Parathyroid adenoma (tissue), 2 donors: ENCODE results near the gene GOPC.
A peak's percentile ranks its signal among the peaks of the same experiment; 100 is the strongest.

Experiments used
- H2AFZ ChIP-seq: fragments of 300-600 bp; sonication (generic); one replicate; pipeline ENCODE4 v1.7.0; 2017; ENCODE audit warnings: antibody characterized with exemption, mild to moderate bottlenecking
- H3K27ac ChIP-seq: fragments of 300-600 bp; sonication (generic); one replicate; pipeline ENCODE4 v1.7.0; 2017
- H3K27me3 ChIP-seq: fragments of 300-600 bp; sonication (generic); one replicate; pipeline ENCODE4 v1.7.0; 2017; ENCODE audit warnings: low read length; ENCODE audit not compliant: control insufficient read depth, insufficient read depth
- H3K36me3 ChIP-seq: fragments of 300-600 bp; sonication (generic); one replicate; pipeline ENCODE4 v1.7.0; 2017; ENCODE audit warnings: low read length; ENCODE audit not compliant: control insufficient read depth, insufficient read depth
- H3K4me1 ChIP-seq: fragments of 300-600 bp; sonication (generic); one replicate; pipeline ENCODE4 v1.7.0; 2017; ENCODE audit warnings: control low read depth
- H3K4me2 ChIP-seq: fragments of 300-600 bp; sonication (generic); one replicate; pipeline ENCODE4 v1.7.0; 2017; ENCODE audit warnings: low read length
- H3K4me3 ChIP-seq: fragments of 300-600 bp; sonication (generic); one replicate; pipeline ENCODE4 v1.7.0; 2017; ENCODE audit warnings: low read depth, low read length
- H3K79me2 ChIP-seq: fragments of 300-600 bp; sonication (generic); one replicate; pipeline ENCODE4 v1.7.0; 2017; ENCODE audit warnings: control low read depth
- H3K9ac ChIP-seq: fragments of 300-600 bp; sonication (generic); one replicate; pipeline ENCODE4 v1.7.0; 2017; ENCODE audit warnings: mild to moderate bottlenecking
- H3K9me3 ChIP-seq: fragments of 300-600 bp; sonication (generic); one replicate; pipeline ENCODE4 v1.7.0; 2017; ENCODE audit warnings: low read length; ENCODE audit not compliant: control insufficient read depth
- CTCF ChIP-seq: fragments of 300-600 bp; sonication (generic); IDR thresholded peaks from one replicate; pipeline ENCODE4 v1.7.0; 2017; ENCODE audit warnings: antibody characterized with exemption, mild to moderate bottlenecking
- donor health status: primary hyperparathyroidism.

Gene GOPC

GRCh38 chr6:117605169-117605826 lies 3.0 kb upstream of the GOPC start:
- Histone ChIP-seq H3K27me3 (no peaks in the 10 kb centered on the region), H3K27ac (no peak overlapping the region), H3K4me2 (no peak overlapping the region), H3K9me3 (no peaks in the 10 kb centered on the region), H3K4me3 (no peak overlapping the region), H3K9ac (no peak overlapping the region), H3K4me1 (no peaks in the 10 kb centered on the region), H2AFZ (peak overlapping the region; percentile 43), H3K79me2 (peaks cover 12% of the 10 kb centered on the region), H3K36me3 (no peaks in the 10 kb centered on the region)
- TF ChIP-seq CTCF: peak; percentile 71

GRCh38 chr6:117603821-117604220 lies 1.5 kb upstream of the GOPC start:
- Histone ChIP-seq H3K79me2 (peaks cover 15% of the 10 kb centered on the region), H3K9me3 (no peaks in the 10 kb centered on the region), H3K36me3 (no peaks in the 10 kb centered on the region), H3K27me3 (no peaks in the 10 kb centered on the region), H3K4me1 (no peaks in the 10 kb centered on the region), H3K27ac (no peak overlapping the region), H3K4me2 (no peak overlapping the region), H3K9ac (no peak overlapping the region), H2AFZ (no peak overlapping the region), H3K4me3 (no peak overlapping the region)
- TF ChIP-seq CTCF: no peak

GRCh38 chr6:117602899-117603588 lies 733 bp upstream of the GOPC start:
- Histone ChIP-seq H3K4me3 (peak overlapping the region; percentile 67), H3K9me3 (no peaks in the 10 kb centered on the region), H3K9ac (peak overlapping the region; percentile 25), H3K4me2 (peak overlapping the region; percentile 95), H3K27me3 (no peaks in the 10 kb centered on the region), H2AFZ (peak overlapping the region; percentile 89), H3K79me2 (peaks cover 18% of the 10 kb centered on the region), H3K36me3 (no peaks in the 10 kb centered on the region), H3K4me1 (no peaks in the 10 kb centered on the region), H3K27ac (peak overlapping the region; percentile 88)
- TF ChIP-seq CTCF: no peak

- H3K27me3 ChIP-seq: no peaks in the 10 kb centered on the region
- H2AFZ ChIP-seq: peak overlapping the region; percentile 89
- peak overlapping the region; percentile 88 for H3K9ac ChIP-seq
- H3K9me3 ChIP-seq: no peaks in the 10 kb centered on the region
- no peaks in the 10 kb centered on the region for H3K4me1 ChIP-seq
- no peaks in the 10 kb centered on the region for H3K36me3 ChIP-seq
- TF ChIP-seq CTCF: no peak
- H3K79me2 ChIP-seq: peaks cover 23% of the 10 kb centered on the region
- H3K4me3 ChIP-seq: peak overlapping the region; percentile 67
- H3K27ac ChIP-seq: peak overlapping the region; percentile 88
- H3K4me2 ChIP-seq: peak overlapping the region; percentile 95
Measured at GRCh38 chr6:117601811-117602150, 530 bp downstream of the GOPC start.
